Measurements from ENCODE around the gene PEX1.
"Not testable (repeated sequence)": the region's sequence is repeated elsewhere in the genome, so short reads cannot be mapped to it uniquely, and the experiment has no call there.

Gene PEX1

DNA sequence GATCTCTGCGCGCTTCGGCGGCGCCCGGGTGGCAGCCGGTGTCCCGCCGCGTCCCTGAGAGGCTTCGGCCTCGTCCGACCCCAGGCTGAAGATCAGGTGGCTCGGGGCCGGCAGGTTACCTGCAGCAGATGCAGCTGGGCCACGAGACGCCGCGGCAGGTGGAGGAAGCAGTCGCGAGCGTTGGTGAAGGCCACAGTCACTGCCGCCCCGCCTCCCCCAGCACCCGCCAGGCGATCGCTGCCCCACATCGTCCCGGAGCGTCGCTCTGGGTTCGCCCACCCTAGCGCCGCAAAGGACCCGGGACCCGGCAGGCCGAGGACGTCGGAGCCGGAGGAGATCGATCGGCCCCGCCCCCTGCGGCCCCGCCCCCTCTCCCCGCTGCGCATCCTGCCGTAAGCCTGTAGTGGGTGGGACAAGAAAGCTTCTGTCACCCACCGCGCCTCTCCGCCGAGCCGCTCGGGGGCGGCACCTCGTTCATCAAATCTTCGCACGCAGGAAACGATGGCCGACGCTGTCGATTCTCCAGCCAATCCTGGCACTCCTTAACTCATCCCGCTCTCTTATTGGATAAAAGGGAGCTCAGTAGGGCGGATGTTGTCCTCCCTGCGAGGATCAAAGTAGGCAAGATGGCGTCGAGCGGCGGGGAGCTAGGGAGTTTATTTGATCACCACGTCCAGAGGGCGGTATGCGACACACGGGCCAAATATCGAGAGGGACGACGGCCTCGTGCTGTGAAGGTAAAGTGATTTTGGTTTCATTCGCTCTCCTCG, at the start of gene PEX1, which contains the start of gene RBM48:
TSS of gene PEX1 (minus strand) at position 333 of the 770 bp plus-strand sequence. CDS start at position 248, 85 bp downstream.
TSS of gene RBM48 (plus strand) at position 608 of the 770 bp plus-strand sequence. CDS start at position 627, 19 bp downstream.
- DNase-seq, result peak; percentile 99 to 100

DNA sequence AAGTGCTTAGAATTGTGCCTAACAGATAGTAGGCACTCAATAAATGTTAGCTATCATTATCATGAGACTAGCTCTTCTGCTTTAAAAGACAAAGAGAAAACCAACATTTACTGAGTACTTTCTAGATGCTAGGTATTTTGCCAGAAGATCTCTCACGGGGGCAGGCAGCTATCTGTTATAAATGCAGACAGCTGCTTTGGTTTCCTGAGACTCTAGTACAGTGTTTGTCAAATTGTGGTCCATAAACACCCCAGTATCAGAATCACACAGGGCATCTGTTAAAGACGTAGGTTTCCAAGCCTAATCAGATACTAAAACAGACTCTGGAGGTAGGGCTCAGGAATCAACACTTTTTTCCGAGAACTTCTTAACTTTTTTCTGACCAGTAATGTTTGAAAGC, 48.0 kb upstream of the PEX1 start:
- DNase-seq, result no peak

DNA sequence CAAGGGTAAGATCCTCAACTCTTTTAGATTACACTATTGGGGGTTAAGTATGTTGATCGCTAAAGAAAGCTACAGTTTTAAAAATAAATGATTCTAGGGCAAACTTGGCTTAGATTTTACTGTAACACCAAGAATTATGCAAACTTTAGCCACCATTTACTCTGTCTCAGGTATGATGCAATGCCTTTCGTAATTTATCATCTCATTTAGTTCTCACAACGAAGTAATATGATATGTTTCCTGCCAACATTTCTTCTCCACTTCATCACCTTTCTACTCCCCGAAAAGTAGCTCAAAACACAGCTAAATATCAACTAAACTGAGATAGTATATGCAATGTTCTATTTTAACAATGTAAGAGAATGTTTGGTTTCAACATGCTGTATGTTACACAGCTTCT, 40.8 kb upstream of the PEX1 start:
- DNase-seq, result no peak

DNA sequence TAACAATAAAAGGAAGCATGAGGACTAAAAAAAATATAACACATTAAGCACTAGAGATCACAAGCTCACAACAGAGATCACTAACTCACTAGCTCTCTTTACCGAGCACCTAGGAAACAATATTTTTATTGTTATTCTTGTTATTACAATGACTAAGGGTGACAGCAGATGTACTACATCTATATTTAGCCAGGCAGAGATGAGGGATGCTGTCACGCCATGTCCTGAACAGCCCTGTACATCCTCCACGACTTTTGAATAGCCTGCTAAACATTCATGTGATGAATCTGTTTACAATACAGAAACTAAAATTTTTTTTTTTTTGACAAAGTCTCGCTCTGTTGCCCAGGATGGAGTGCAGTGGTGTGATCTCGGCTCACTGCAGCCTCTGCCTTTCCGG, 39.1 kb upstream of the PEX1 start:
- no peak for DNase-seq

DNA sequence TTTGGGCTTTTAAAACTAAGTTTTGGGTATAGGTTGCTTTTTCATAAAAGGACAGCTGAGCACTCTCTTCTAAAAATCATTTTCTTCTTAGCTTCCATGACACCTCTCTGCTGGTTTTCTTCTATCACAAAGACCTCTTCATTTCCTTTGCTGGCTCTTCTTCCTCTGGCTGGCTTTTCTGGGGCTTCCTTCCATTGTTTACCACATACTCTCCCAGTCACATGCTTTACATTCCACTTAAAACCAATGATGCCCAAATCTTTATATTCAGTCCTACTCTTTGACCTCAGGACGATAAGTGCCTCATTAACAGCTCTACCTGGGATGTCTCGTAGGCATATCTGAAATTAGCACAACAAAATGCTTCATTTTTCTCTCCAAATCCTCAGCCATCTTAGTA, 35.0 kb upstream of the PEX1 start:
- DNase-seq, result no peak

DNA sequence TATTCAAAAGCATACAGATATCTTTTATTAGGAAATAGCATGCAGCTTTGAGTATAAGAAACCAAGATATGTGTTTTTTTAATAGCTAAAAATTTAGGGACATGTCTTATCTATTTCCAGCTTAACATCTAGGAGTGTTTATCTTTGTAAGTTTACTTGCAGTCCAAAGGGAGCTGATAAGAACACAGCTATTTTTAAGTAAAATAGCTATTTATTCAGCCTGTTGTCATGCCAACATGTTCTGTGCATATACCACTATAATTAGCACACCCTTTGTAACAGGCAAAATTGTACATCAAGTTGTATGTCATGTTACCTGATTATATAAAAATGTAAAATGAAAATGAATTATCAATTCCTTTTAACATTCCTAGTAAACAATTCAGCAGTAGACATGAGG, 32.3 kb upstream of the PEX1 start:
- DNase-seq, result no peak

DNA sequence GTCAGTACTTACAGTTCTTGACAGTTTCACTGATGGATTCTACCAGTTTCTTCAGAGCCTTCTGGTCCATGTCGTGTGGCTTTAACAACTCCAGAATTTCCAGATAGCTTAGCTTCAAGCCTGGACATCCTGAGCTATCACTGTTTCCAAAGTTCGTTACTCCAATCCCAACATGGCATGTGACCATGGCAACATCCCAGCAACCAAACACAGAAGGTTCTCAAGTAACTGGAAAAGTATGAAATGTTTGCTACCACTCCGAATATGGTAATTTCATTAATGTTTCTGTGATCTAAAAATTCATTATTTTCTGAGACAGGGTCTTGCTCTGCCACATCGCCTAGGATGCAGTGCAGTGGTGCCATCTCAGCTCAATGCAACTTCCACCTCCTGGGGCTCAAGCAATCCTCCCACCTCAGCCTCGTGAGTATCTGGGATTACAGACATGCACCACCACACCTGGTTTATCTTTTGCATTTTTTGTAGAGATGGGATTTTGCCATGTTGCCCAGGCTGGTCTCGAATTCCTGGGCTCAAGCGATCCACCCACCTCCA, 29.6 kb upstream of the PEX1 start:
- DNase-seq, result no peak

DNA sequence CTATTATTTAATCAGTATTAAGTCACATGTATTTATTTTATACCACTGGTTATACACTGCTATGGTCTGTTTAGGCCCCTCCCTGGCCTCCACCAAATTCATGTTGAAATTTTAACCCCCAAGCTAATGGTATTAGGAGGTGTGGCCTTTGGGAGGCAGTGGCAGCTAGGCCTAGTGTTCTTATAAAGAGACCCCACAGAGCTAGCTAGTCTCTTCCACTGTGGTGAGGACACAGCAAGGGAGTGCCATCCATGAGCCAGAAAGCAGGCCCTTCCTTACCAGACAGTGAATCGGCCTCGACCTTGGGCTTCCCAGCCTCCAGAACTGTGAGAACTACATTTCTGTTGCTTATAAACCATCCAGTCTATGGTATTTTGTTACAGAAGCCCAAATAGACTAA, 28.9 kb upstream of the PEX1 start:
- no peak for DNase-seq

DNA sequence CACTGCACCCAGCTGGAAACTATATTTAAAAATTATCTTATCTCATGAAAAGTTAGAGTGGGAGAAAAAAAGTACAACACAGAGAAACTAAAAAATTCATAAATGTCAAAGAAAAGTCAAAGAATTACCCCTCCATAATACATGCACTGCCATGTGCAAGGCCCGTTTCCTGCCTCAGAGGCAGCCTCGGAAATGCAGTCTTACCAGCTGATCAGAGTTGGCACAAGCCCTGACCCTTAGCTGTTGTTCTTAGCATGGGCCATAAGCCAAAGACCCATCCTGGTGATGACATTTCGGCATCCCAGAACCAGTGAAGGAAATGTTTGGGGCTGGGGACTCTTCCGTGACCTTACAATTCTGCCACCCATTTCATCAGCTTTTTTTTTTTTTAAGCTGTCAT, 21.9 kb upstream of the PEX1 start:
- DNase-seq, result no peak

DNA sequence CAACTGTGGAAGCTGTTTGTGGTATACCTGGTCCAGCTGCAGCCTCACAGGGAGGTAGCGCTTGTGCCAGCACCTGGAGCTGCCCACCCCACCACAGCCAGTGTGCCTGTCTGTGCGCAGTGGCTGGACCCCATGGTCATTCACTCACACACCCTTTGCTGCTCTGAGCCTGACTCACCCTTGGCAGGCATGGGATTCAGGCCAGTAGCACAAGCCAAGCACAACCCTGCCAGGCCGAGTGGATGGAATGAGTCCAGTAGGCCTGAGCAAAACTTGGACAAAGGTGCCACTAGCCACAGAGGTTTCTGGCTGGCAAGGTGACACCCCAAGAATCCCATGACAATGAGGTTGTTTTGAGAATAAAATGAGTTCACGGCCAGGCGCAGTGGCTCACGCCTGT, 19.3 kb upstream of the PEX1 start:
- no peak for DNase-seq

DNA sequence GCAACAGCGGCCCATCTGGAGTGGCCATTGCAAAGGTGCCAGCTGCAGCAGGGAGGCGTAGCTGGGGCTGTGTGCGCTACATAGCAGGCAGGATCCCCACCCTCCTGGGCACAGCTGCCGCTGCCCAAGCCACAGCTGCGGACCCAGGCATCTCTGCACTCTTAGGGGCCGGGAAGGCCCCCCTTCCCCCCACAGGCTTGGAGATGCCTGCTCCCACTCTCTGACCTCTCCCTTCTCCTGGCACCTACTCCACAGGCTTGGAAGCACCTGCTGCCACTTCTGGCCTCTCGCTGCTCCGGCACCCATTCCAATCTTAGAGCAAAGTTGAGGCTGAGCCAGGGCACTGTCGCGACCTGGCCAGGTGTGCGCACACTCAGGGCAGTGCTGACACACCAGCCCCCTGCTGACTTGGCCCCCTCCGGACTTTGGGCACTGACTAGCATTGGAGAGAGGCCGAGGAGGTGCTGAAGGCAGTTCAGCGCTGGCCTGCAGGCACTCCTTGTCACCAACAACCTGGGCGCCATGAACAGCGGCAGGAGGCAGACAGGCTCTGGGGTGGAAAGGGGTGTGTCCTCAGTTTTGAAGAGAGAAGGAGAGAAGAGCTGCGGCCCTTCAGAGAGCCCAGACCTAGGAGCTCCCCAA, 18.7 kb upstream of the PEX1 start:
- DNase-seq, result no peak

DNA sequence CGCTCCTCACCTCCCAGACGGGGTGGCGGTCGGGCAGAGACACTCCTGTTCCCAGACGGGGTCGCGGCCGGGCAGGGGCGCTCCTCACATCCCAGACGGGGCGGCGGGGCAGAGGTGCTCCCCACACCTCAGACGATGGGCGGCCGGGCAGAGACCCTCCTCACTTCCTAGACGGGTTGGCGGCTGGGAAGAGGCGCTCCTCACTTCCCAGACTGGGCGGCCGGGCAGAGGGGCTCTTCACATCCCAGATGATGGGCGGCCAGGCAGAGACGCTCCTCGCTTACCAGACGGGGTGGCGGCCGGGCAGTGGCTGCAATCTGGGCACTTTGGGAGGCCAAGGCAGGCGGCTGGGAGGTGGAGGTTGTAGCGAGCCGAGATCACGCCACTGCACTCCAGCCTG, 16.8 kb upstream of the PEX1 start:
- not testable (repeated sequence) for DNase-seq

DNA sequence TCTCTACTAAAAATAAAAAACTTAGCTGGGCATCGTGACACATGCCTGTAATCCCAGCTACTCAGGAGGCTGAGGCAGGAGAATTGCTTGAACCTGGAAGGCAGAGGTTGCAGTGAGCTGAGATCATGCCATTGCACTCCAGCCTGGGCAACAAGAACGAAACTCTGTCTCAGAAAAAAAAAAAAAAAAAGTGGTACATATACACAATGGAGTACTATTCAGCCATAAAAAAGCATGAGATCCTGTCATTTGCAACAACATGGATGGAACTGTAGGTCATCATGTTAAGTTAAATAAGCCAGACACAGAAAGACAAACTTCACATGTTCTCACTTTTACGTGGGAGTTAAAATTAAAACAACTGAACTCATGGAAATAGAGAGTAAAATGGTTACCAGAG, 15.2 kb upstream of the PEX1 start:
- DNase-seq, result not testable (repeated sequence)

DNA sequence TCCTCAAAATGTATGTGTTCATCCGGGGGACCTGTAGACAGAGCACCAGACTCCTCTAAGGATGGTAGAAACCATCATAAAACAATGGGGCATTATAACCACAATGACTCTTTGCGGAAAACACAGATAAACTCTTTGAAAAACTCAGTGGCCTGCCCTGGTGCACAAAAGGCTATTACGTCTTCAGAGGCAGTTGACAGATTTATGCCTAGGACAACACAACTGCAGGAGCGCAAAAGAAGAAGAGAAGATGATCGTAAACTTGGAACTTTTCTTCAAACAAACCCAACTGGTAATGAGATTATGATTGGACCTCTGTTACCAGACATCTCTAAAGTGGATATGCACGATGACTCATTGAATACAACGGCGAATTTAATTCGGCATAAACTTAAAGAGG, 6.3 kb upstream of the PEX1 start:
- DNase-seq, result no peak

DNA sequence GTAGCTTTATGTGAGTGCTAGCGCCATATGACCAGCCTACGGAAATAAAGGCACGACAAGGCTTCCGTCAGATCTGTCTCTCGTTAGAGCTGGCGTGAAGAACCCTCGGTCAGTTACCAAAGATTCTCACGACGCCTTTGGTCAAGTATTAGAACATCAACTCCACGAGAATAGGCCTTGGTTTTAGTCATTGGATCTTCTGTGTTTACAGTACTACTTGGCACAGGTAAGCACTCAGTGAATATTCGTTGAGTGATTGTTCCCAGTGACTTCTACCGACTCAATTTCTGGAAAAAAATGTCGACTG, 591 bp upstream of the PEX1 start:
- no peak for DNase-seq

DNA sequence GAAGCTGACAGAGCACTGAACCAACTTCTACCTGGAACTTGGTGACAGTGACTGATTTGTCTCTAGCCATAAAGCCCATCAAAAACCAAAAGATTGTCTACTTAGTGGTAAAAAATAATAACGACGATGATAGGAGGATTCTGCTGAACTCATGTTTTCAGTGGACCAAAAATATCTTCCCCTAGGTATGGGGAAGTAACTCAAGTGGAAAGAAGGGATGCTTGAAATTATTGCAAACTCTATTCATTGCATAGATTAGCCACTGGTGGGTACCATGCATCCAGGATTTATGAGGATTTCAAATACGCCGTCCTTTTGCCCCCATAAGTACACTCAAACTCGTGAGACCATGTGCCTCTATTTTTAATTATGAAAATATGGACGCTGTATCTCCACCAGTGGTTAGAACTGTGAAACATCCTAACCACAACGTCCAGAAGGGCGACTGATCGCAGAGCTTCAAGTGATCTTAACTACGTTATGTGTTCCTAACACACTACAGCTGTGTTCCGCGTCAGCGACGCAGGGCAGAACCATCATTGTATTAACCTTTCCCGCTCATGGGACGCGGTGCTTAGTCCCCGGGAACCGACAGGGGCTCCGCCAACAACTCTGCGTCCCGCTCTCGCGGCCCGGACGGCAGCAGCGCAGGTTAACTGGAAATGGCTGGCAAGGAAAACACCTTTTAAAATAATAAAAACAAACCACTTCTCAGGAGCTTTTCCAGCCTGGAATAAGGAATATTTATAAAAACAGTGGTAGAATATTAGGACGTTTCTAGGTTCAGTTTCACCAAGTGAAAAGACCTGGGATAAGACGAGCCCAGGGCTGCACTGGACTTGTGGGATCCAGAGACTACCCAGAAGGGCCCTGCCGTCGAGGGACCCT, 776 bp downstream of the PEX1 start:
- DNase-seq, result peak; percentile 73 to 91

DNA sequence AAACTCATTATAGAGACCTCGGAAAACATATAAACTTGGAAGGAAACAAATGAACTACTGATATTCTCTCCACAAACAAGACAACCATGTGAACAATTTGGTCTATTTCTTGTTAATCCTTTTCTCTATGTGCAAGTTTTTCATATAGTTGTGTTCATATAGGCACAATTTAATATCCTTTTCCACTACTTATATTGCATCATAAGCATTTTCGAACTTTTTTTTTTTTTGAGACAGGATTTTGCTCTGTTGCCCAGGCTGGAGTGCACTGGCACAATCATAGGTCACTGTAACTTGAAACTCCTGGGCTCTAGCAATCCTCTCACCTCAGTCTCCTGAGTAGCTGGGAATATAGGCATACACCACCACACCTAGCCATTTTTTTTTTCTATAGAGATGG, 5.2 kb downstream of the PEX1 start:
- no peak for DNase-seq

DNA sequence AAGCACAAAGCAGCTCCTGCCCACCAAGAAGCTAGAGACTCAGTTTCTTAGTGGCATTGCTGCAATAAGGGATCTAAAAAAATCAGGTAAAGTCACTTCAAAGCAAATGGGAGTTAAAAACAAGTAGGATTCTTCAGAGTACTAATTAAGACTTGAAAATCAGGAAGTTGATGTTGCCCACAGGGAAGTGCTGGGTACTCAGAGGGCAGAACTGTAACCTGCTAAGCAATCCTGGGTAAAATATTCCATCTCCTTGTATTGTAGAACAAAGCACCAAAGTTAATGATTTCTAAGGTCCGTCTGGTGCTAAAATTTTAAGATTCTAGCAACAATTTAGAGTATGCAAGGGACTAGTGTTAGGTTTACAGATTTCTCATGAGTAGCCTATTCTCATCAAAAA, 8.3 kb downstream of the PEX1 start:
- DNase-seq, result no peak

DNA sequence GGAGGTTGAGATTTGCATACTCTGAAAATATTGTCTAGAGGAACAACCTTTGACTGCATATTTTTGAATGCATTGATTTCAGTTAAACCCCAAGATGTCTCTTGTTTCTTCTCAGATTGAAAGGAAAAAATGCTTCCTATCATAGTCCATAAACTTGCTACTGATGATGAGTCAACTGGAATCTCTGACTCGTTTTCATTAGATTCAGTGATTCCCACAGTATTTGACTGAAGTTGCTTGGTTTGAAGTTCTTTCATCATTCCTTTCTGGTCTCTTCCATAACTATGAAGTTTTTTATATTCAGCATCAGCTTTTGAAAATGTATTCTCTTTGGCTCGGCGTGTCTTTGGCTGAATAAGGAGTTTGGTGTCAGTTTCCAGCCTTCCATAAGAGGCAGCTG, 10.7 kb downstream of the PEX1 start:
- no peak for DNase-seq

DNA sequence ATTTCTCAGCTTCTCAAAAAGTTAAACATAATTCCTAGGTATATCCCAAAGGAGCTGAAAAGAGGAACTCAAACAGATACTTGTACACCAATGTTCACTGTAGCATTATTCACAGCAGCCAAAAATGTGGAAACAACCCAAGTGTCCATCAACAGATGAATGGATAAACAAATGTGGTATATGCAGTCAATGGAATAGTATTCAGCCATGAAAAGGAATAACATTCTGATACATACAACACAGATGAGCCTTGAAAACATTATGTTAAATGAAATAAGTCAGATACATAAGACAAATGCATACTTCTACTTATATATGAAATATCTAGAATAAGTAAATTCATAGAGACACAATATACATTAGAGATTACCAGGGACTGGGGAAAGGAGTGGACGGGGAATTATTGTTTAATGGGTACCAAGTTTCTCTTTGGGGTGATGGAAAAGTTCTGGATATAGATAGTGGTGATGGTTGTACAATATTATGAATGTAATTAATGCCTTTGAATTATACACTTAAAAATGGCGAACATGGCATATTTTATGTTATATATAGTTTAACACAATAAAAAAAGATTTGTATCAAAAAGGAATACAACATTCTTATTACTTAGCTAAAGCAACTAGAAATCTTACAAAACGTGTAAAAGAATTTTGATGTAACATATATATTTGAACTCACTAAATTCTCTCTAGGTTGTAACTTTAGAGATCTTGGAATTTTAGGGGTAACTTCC, 15.0 kb downstream of the PEX1 start:
- DNase-seq, result no peak

DNA sequence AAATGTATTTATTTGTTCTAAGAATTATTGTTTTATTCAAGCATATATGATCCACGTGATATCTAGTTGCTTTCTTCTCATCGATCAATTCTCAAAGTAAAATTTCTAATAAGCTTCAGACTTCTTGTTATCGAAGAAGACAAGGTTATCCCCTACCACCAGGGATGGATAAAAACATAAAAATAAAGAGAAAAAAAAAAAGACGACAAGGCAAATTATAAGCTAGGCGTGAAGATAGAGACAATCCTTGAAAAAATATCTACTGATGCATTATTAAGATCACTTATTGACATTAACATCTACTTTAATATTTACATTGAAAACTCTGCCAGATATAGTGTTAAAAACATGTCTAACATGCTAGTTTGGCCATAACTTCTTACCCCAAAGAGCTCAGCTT, 19.4 kb downstream of the PEX1 start:
- no peak for DNase-seq

DNA sequence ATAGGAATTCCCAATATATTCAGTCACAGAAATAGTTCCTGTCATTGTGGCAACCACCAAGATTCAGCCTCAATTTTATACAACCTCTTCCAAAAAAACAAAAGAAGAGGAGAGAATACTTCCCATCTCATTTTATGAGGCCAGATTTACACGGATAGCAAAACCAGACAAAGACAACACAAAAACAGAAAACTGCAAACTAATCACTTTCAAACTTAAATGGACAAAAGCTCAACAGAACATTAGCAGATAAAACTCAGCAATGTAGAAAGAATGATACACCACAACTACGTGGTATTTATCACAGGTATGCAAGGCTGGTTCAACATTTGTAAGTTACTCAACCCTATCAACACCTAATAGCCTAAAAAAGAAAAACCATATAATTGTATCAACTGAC, 22.0 kb downstream of the PEX1 start:
- DNase-seq, result no peak

DNA sequence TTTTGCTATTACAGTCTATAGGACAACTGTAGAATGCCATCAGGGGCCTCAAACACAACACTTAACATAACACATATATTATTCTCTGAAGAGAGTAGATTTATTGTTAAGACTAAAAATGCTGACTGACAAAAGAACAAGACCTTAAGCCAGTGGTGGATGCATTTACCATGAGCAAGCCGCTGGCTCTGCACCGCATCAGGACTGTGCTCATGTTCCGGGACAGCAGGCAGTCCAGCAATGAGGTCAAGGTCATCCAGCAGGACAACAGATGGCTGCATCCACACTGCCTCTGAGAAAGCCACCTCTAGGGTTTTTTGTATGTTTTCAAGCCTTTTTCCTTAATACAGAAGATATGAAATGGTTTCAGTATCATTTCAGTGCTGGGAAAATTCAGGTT, 23.8 kb downstream of the PEX1 start:
- DNase-seq, result no peak

Measured in NCI-H526 (cell line).